ENCODE measurements around the gene LDAH.

LDAH gene

GRCh38 chr2:20702563-20702962 is 120.3 kb downstream of the LDAH start:
- TF ChIP-seq CTCF (IDR thresholded peaks at IDR 0.05) (no peak), ZFX (IDR thresholded peaks at IDR 0.05; ENCODE audit: borderline replicate concordance) (no peak)
- H3K27ac ChIP-seq: no peak overlapping the region

- no peak overlapping the region for H3K27ac ChIP-seq
- TF ChIP-seq ZFX (IDR thresholded peaks at IDR 0.05; ENCODE audit: borderline replicate concordance) (no peak), CTCF (IDR thresholded peaks at IDR 0.05) (no peak)
Measured at GRCh38 chr2:20698916-20699613, 123.8 kb downstream of the LDAH start.

- no peak overlapping the region for H3K27ac ChIP-seq
- TF ChIP-seq ZFX (IDR thresholded peaks at IDR 0.05; ENCODE audit: borderline replicate concordance): no peak
- no peak for TF ChIP-seq CTCF (IDR thresholded peaks at IDR 0.05)
Measured at GRCh38 chr2:20697322-20697934, 125.5 kb downstream of the LDAH start.

GRCh38 chr2:20696366-20696765 is 126.5 kb downstream of the LDAH start:
- TF ChIP-seq ZFX (IDR thresholded peaks at IDR 0.05; ENCODE audit: borderline replicate concordance) (no peak), CTCF (IDR thresholded peaks at IDR 0.05) (no peak)
- no peak overlapping the region for H3K27ac ChIP-seq

- H3K27ac ChIP-seq: no peak overlapping the region
Measured at GRCh38 chr2:20693317-20693716, 129.6 kb downstream of the LDAH start.

GRCh38 chr2:20692081-20692480 is 130.8 kb downstream of the LDAH start:
- no peak overlapping the region for H3K27ac ChIP-seq
- TF ChIP-seq CTCF (IDR thresholded peaks at IDR 0.05) (no peak), ZFX (IDR thresholded peaks at IDR 0.05; ENCODE audit: borderline replicate concordance) (no peak)

More at GRCh38 chr2:20693317-20693716, 129.6 kb downstream of the LDAH start:
- no peak for TF ChIP-seq ZFX (IDR thresholded peaks at IDR 0.05; ENCODE audit: borderline replicate concordance)
- TF ChIP-seq CTCF (IDR thresholded peaks at IDR 0.05): no peak

- no peak overlapping the region for H3K27ac ChIP-seq
- TF ChIP-seq CTCF (IDR thresholded peaks at IDR 0.05) (no peak), ZFX (IDR thresholded peaks at IDR 0.05; ENCODE audit: borderline replicate concordance) (no peak)
Measured at GRCh38 chr2:20691076-20691734, 131.7 kb downstream of the LDAH start.
